GM12878 (cell line): ENCODE data around the gene RPUSD1. TPM values are rescaled to one million over a fixed set of nuclear protein-coding genes. Genes with fewer than 3 reads are reported as not detected.

Experiments used
- ATAC-seq: fragments of 200-7000 bp; cut with Tn5 transposase; 3 replicates; pipeline ENCODE4 v1.9.1; 2020; ENCODE audit warnings: mild to moderate bottlenecking, moderate library complexity
- BruUV-seq: library from RNA; stranded (reverse); fragments of 400-500 nt; replicated peaks from 2 replicates; lab custom pipeline; 2021; lab: Mats Ljungman, UMichigan
- CTCF ChIA-PET: fragments of 300-600 bp; sonication (Branson Sonifier 250); formaldehyde crosslinking; extraction: SDS; loops from one replicate; lab custom pipeline; 2021; ENCODE audit warnings: inconsistent platforms; lab: Yijun Ruan, JAX
- POLR2A ChIA-PET: fragments of 350-600 bp; formaldehyde crosslinking; extraction: SDS; loops from one replicate; lab custom pipeline; 2021; ENCODE audit warnings: inconsistent platforms; lab: Charles Lee
- RAD21 ChIA-PET: fragments of 300-600 bp; sonication (Branson Sonifier 250); formaldehyde crosslinking; loops from one replicate; lab custom pipeline; 2023; ENCODE audit warnings: antibody characterized with exemption; ENCODE audit not compliant: unreplicated experiment; lab: Charles Lee
- SMC1A ChIA-PET: fragments of 300-600 bp; sonication (Branson Sonifier 250); formaldehyde crosslinking; loops from one replicate; lab custom pipeline; 2023; ENCODE audit not compliant: unreplicated experiment, uncharacterized antibody; lab: Charles Lee
- DNase-seq: peaks from one replicate; pipeline ENCODE4 v3.0.0-alpha.2; 2011; ENCODE audit warnings: low read depth, low spot score
- FAIRE-seq: peaks from 3 replicates; lab custom pipeline; 2011; peaks lifted over from hg19 to GRCh38; lab: Jason Lieb, UNC
- H2AFZ ChIP-seq: 2 replicates; pipeline ENCODE4 v1.6.0; 2011; ENCODE audit warnings: low read depth, low read length, control low read depth; ENCODE audit not compliant: control insufficient read depth
- H3K27ac ChIP-seq: 2 replicates; pipeline ENCODE4 v1.5.1; 2011; ENCODE audit warnings: control low read depth; ENCODE audit not compliant: control insufficient read depth, insufficient read depth
- H3K27me3 ChIP-seq, 2 experiments: replicated peaks in 1 of 2; 2 replicates each; pipeline versions ENCODE4 v1.6.0 to v1.6.1; 2011; ENCODE audit warnings: low read length in 1 of 2; ENCODE audit not compliant: control insufficient read depth in 2 of 2, insufficient read depth in 2 of 2
- H3K36me3 ChIP-seq, 2 experiments: 2 replicates each; pipeline ENCODE4 v1.5.1; 2011; ENCODE audit warnings: low read length in 1 of 2; ENCODE audit not compliant: control insufficient read depth in 2 of 2, insufficient read depth in 2 of 2
- H3K4me1 ChIP-seq: 2 replicates; pipeline ENCODE4 v1.6.1; 2011; ENCODE audit warnings: mild to moderate bottlenecking, low read length, moderate library complexity, mixed read lengths; ENCODE audit not compliant: control insufficient read depth, insufficient read depth
- H3K4me2 ChIP-seq: 2 replicates; pipeline ENCODE4 v1.6.0; 2011; ENCODE audit warnings: control low read depth; ENCODE audit not compliant: control insufficient read depth, insufficient read depth
- H3K4me3 ChIP-seq: fragments of 200-600 bp; sonication (generic); 2 replicates; pipeline ENCODE4 v1.5.1; 2016
- H3K79me2 ChIP-seq: 2 replicates; pipeline ENCODE4 v1.6.0; 2011; ENCODE audit warnings: low read length; ENCODE audit not compliant: control insufficient read depth, insufficient read depth
- H3K9ac ChIP-seq: 2 replicates; pipeline ENCODE4 v1.8.0; 2011; ENCODE audit warnings: low read length, control low read depth, mixed read lengths; ENCODE audit not compliant: control insufficient read depth, insufficient read depth
- H3K9me3 ChIP-seq: replicated peaks from 3 replicates; pipeline ENCODE4 v1.5.1; 2011; ENCODE audit warnings: mild to moderate bottlenecking, low read length; ENCODE audit not compliant: control insufficient read depth, insufficient read depth
- H4K20me1 ChIP-seq: 2 replicates; pipeline ENCODE4 v1.6.0; 2011; ENCODE audit not compliant: control insufficient read depth, insufficient read depth
- CEBPB ChIP-seq, 2 experiments: fragments of 150-350 bp in 1 of 2; IDR thresholded peaks; 2 replicates each; pipeline ENCODE4 v1.6.1; 2012 to 2014; ENCODE audit warnings: low read depth in 2 of 2, low read length in 2 of 2, borderline replicate concordance in 1 of 2, inconsistent platforms in 1 of 2
- E2F4 ChIP-seq: IDR thresholded peaks from 2 replicates; pipeline ENCODE4 v1.6.1; 2012; ENCODE audit warnings: low read depth, low read length, improper control_type of control experiment
- ESRRA ChIP-seq: IDR thresholded peaks from 2 replicates; pipeline ENCODE4 v1.6.1; 2012; ENCODE audit warnings: mild to moderate bottlenecking, low read length, improper control_type of control experiment
- HCFC1 ChIP-seq: fragments of 150-350 bp; IDR thresholded peaks from 2 replicates; pipeline ENCODE4 v1.6.1; 2014; ENCODE audit warnings: low read length
- IRF4 ChIP-seq: IDR thresholded peaks from 2 replicates; pipeline ENCODE4 v1.6.1; 2011; ENCODE audit warnings: low read depth, low read length
- KLF5 ChIP-seq: fragments of 450-650 bp; IDR thresholded peaks from 2 replicates; pipeline ENCODE4 v1.6.1; 2014; ENCODE audit warnings: mild to moderate bottlenecking; ENCODE audit not compliant: partially characterized antibody
- LARP7 ChIP-seq: fragments of 450-650 bp; IDR thresholded peaks from 2 replicates; pipeline ENCODE4 v1.6.1; 2017; ENCODE audit warnings: mild to moderate bottlenecking
- NFYA ChIP-seq: IDR thresholded peaks from 2 replicates; pipeline ENCODE4 v1.6.1; 2011; ENCODE audit warnings: low read depth, mild to moderate bottlenecking, low read length, improper control_type of control experiment, borderline replicate concordance
- NFYB ChIP-seq: IDR thresholded peaks from 2 replicates; pipeline ENCODE4 v1.6.1; 2011; ENCODE audit warnings: low read depth, mild to moderate bottlenecking, low read length, improper control_type of control experiment, moderate library complexity; ENCODE audit not compliant: insufficient read depth
- PAX5 ChIP-seq: IDR thresholded peaks from 2 replicates; pipeline ENCODE4 v1.6.1; 2011; ENCODE audit warnings: low read depth, low read length, borderline replicate concordance
- POLR2A ChIP-seq: IDR thresholded peaks from 2 replicates; pipeline ENCODE4 v1.6.1; 2011; ENCODE audit warnings: low read depth, mild to moderate bottlenecking, low read length
- POLR2AphosphoS5 ChIP-seq: IDR thresholded peaks from 2 replicates; pipeline ENCODE4 v1.6.1; 2011; ENCODE audit warnings: mild to moderate bottlenecking, low read length, inconsistent platforms
- RBBP5 ChIP-seq: fragments of 200-600 bp; sonication (generic); conservative IDR thresholded peaks from 2 replicates; pipeline ENCODE4 v1.6.1; 2016
- RCOR1 ChIP-seq: conservative IDR thresholded peaks from 2 replicates; pipeline ENCODE4 v1.6.1; 2012; ENCODE audit warnings: low read depth, low read length, improper control_type of control experiment
- TAF1 ChIP-seq: IDR thresholded peaks from 2 replicates; pipeline ENCODE4 v1.6.1; 2011; ENCODE audit warnings: mild to moderate bottlenecking, low read depth, low read length, borderline replicate concordance
- TCF12 ChIP-seq: IDR thresholded peaks from 2 replicates; pipeline ENCODE4 v1.6.1; 2011; ENCODE audit warnings: low read depth, mild to moderate bottlenecking, low read length
- TCF3 ChIP-seq: IDR thresholded peaks from 2 replicates; pipeline ENCODE4 v1.6.1; 2012; ENCODE audit warnings: low read depth, mild to moderate bottlenecking, low read length, borderline replicate concordance; ENCODE audit not compliant: insufficient read depth
- ZNF384 ChIP-seq: IDR thresholded peaks from 2 replicates; pipeline ENCODE4 v1.6.1; 2012; ENCODE audit warnings: low read depth, mild to moderate bottlenecking, low read length, improper control_type of control experiment, borderline replicate concordance
- WGBS: methylation state at CpG from one replicate; pipeline ENCODE4 v1.1.6; 2016; ENCODE audit warnings: low lambda C conversion rate; ENCODE audit not compliant: insufficient replicate concordance, insufficient coverage; ENCODE audit errors: missing lambda C conversion rate; 5-methylcytosine and 5-hydroxymethylcytosine counted together
- in situ Hi-C: fragments of 300-500 bp; cut with MboI; formaldehyde crosslinking; loops from 9 replicates; pipeline ENCODE4 v1.14.3; 2018; ENCODE audit warnings: mixed read lengths
- intact Hi-C: fragments of 100-400 bp; cut with micrococcal nuclease; formaldehyde crosslinking; loops from one replicate; pipeline ENCODE4 v1.14.2; 2022; ENCODE audit not compliant: unreplicated experiment
- polyA plus RNA-seq, 11 experiments: library from polyadenylated mRNA; depleted of rRNA in 4 of 11; unstranded in 6 of 11; stranded (reverse) in 5 of 11; fragments of >200 nt; fragmentation: Nextera tagmentation in 4 of 11; fragmentation: Illumina TruSeq in 1 of 11; extraction: Ambion mirVana in 4 of 11; extraction: Trizol in 1 of 11; gene quantifications; 1 replicate in 1 of 11; 2 replicates in 10 of 11; pipeline versions ENCODE4 v1.2.1 to v1.2.3, GENCODE V29; 2011 to 2016; ENCODE audit warnings: inconsistent platforms in 2 of 11, missing spikeins in 2 of 11, low read depth in 1 of 11
- total RNA-seq, 4 experiments: library from RNA; depleted of rRNA in 3 of 4; stranded (reverse); fragments of >200 nt in 3 of 4; fragmentation: Illumina TruSeq in 1 of 4; extraction: Trizol in 1 of 4; gene quantifications; 2 replicates each; pipeline versions ENCODE4 v1.2.1 to v1.2.3, GENCODE V29; 2013 to 2021

The RPUSD1 gene
- total and polyA plus RNA-seq, 10 of the 15 experiments (the other 5 are each of a cell fraction or from before 2014, with no cell fraction given): 0.55 to 49.9 (median 21.1) TPM

- no peak overlapping the region for H3K9ac ChIP-seq
- CTCF ChIA-PET: no interaction called here
Observed at GRCh38 chr16:794091-794822, 6.1 kb upstream of the RPUSD1 start.

GRCh38 chr16:793414-793813 lies 5.2 kb upstream of the RPUSD1 start:
- ATAC-seq: no peak
- H3K36me3 ChIP-seq: peaks cover 0 to 16% of the 10 kb centered on the region in 2 experiments; a peak in 2 of 4 replicates
- no peaks in the 10 kb centered on the region for H4K20me1 ChIP-seq
- BruUV-seq: no TSS peak
- WGBS: 59% methylated on average over 8 of the region's 8 CpGs
- in situ Hi-C loops (no loop called here), intact Hi-C loops (no loop called here)
- no peaks in the 10 kb centered on the region for H3K9me3 ChIP-seq
- ChIA-PET RAD21 (no interaction called here), CTCF (no interaction called here), POLR2A (no interaction called here), SMC1A (no interaction called here)
- no peak overlapping the region for H2AFZ ChIP-seq
- peaks cover 4% of the 10 kb centered on the region; the same call in 1 of the 2 replicates for H3K4me1 ChIP-seq
- H3K4me3 ChIP-seq: no peak overlapping the region
- DNase-seq: no peak
- peaks cover 12% of the 10 kb centered on the region for H3K79me2 ChIP-seq
- H3K27me3 ChIP-seq: no peaks in the 10 kb centered on the region
- no peak overlapping the region for H3K4me2 ChIP-seq
- no peak overlapping the region for H3K9ac ChIP-seq
- no peak for FAIRE-seq
- H3K27ac ChIP-seq: no peak overlapping the region
- no peak for TF ChIP-seq POLR2A
- TF ChIP-seq NFYA: no peak
- TF ChIP-seq TCF3: no peak
- TF ChIP-seq ZNF384: no peak
- no peak for TF ChIP-seq E2F4
- no peak for TF ChIP-seq HCFC1
- TF ChIP-seq PAX5: no peak
- TF ChIP-seq IRF4: no peak
- TF ChIP-seq RCOR1: no peak
- no peak for TF ChIP-seq LARP7
- no peak for TF ChIP-seq TCF12
- no peak for TF ChIP-seq POLR2AphosphoS5
- no peak for TF ChIP-seq RBBP5

More at GRCh38 chr16:794091-794822, 6.1 kb upstream of the RPUSD1 start:
- RAD21 ChIA-PET: no interaction called here
- Histone ChIP-seq H2AFZ (no peak overlapping the region), H3K27me3 (no peaks in the 10 kb centered on the region), H3K4me3 (no peak overlapping the region), H4K20me1 (no peaks in the 10 kb centered on the region), H3K27ac (no peak overlapping the region), H3K36me3 (peaks cover 0 to 16% of the 10 kb centered on the region in 2 experiments; a peak in 2 of 4 replicates), H3K79me2 (peaks cover 4% of the 10 kb centered on the region), H3K4me2 (no peak overlapping the region), H3K4me1 (peaks cover 4% of the 10 kb centered on the region; the same call in 1 of the 2 replicates), H3K9me3 (no peaks in the 10 kb centered on the region)
- FAIRE-seq: no peak
- no peak for TF ChIP-seq TAF1
- TF ChIP-seq KLF5: no peak
- no peak for TF ChIP-seq ESRRA
- no peak for TF ChIP-seq NFYB
- TF ChIP-seq CEBPB (IDR thresholded peaks at IDR 0.05; ENCODE audit: borderline replicate concordance in 1 of 2, low read depth in 2 of 2, low read length in 2 of 2): no peak
- TF ChIP-seq PAX5: no peak
- TF ChIP-seq NFYA: no peak
- ATAC-seq: no peak
- WGBS: 92% methylated on average over 40 of the region's 40 CpGs
- BruUV-seq: no TSS peak
- SMC1A ChIA-PET: no interaction called here
- DNase-seq: no peak
- POLR2A ChIA-PET: interaction anchor here (0.6 kb wide), 1 partner anchor 10 kb away, joined by 3 read pairs; no protein-coding TSS in a partner anchor
- in situ Hi-C loops: no loop called here
- intact Hi-C loops: no loop called here
